Small intestine (tissue), 7 donors: Measurements from ENCODE around the gene OSBPL3. TPM values are rescaled to one million over a fixed set of nuclear protein-coding genes. Genes with fewer than 3 reads are reported as not detected.
"Not testable (repeated sequence)": the region's sequence is repeated elsewhere in the genome, so short reads cannot be mapped to it uniquely, and the experiment has no call there.

Source experiments
- DNase-seq, 2 donors: peaks; one replicate each; pipeline versions ENCODE4 v3.0.0 to v3.0.0-alpha.2; 2013
- FAIRE-seq: peaks from 2 replicates; lab custom pipeline; 2012; peaks lifted over from hg19 to GRCh38; lab: Jason Lieb, UNC
- H3K27ac ChIP-seq, 3 donors: one replicate each; pipeline ENCODE4 v1.5.1; 2013; ENCODE audit warnings: low read length in 2 of 3, mild to moderate bottlenecking in 2 of 3, control low read depth in 1 of 3, inconsistent platforms in 1 of 3, low read depth in 1 of 3, moderate library complexity in 1 of 3
- H3K27me3 ChIP-seq, 3 donors: one replicate each; pipeline ENCODE4 v1.6.1; 2013; ENCODE audit warnings: low read length in 3 of 3, inconsistent platforms in 1 of 3; ENCODE audit not compliant: control insufficient read depth in 3 of 3, insufficient read depth in 3 of 3
- H3K36me3 ChIP-seq, 3 donors: one replicate each; pipeline ENCODE4 v1.6.1; 2013; ENCODE audit warnings: low read length in 3 of 3, inconsistent platforms in 1 of 3, low read depth in 1 of 3, mild to moderate bottlenecking in 1 of 3, moderate library complexity in 1 of 3; ENCODE audit not compliant: control insufficient read depth in 3 of 3, insufficient read depth in 2 of 3
- H3K4me1 ChIP-seq, 3 donors: one replicate each; pipeline ENCODE4 v1.6.1; 2013; ENCODE audit warnings: low read length in 2 of 3, inconsistent platforms in 1 of 3, low read depth in 1 of 3, mild to moderate bottlenecking in 1 of 3, moderate library complexity in 1 of 3; ENCODE audit not compliant: control insufficient read depth in 3 of 3, insufficient read depth in 2 of 3
- H3K4me3 ChIP-seq, 3 donors: one replicate each; pipeline ENCODE4 v1.5.1; 2013; ENCODE audit warnings: low read length in 3 of 3, control low read depth in 1 of 3, inconsistent platforms in 1 of 3, low read depth in 1 of 3, mild to moderate bottlenecking in 1 of 3, moderate library complexity in 1 of 3
- H3K9me3 ChIP-seq, 2 donors: one replicate each; pipeline ENCODE4 v1.6.1; 2013; ENCODE audit warnings: low read depth in 1 of 2, low read length in 1 of 2; ENCODE audit not compliant: control insufficient read depth in 2 of 2, insufficient read depth in 1 of 2
- WGBS, 3 donors: extraction: QIAGEN DNeasy Blood & Tissue Kit; methylation state at CpG; one replicate each; pipeline ENCODE4 v1.1.7; 2013; 5-methylcytosine and 5-hydroxymethylcytosine counted together
- polyA plus RNA-seq, 4 donors: library from polyadenylated mRNA; stranded (reverse) in 3 of 4; unstranded in 1 of 4; fragments of 200-250 nt in 3 of 4; fragments of 120-200 nt in 1 of 4; gene quantifications; one replicate each; pipeline versions ENCODE4 v1.2.1 to v1.2.3, GENCODE V29; 2013
- donor health status: healthy with polysubstance abuse.
- donor health status: control.
- donor health status: control.
- donor health status: Bipolar disorder and iron deficiency.
- donor health status: healthy.

Gene OSBPL3
- polyA plus RNA-seq, 4 donors: 5.0 to 25.3 (median 14.7) TPM

- Histone ChIP-seq H3K4me3 (no peak overlapping the region), H3K4me1 (peaks cover 0 to 4% (median 0%) of the 10 kb centered on the region in 3 donors), H3K27me3 (peaks cover 0 to 1% (median 0%) of the 10 kb centered on the region in 3 donors), H3K36me3 (peaks cover 5 to 19% (median 8%) of the 10 kb centered on the region in 3 donors), H3K27ac (no peak overlapping the region), H3K9me3 (no peaks in the 10 kb centered on the region)
- WGBS, 3 donors: 87 to 97% (median 88%) methylated on average over 9 of the region's 9 CpGs
- no peak for DNase-seq
- FAIRE-seq: no peak
These were observed 179.3 kb downstream of the OSBPL3 start for GRCh38 chr7:24800667-24801066.

GRCh38 chr7:24800073-24800472 is 179.9 kb downstream of the OSBPL3 start:
- peaks cover 0 to under 1% of the 10 kb centered on the region in 2 donors for H3K9me3 ChIP-seq
- DNase-seq (no peak), FAIRE-seq (no peak)
- 87 to 98% (median 94%) methylated on average over 6 of the region's 6 CpGs for WGBS, 3 donors
- peaks cover 0 to 10% (median 0%) of the 10 kb centered on the region in 3 donors for H3K4me1 ChIP-seq
- H3K27ac ChIP-seq: no peak overlapping the region
- H3K36me3 ChIP-seq: peaks cover 5 to 19% (median 8%) of the 10 kb centered on the region in 3 donors
- no peak overlapping the region for H3K4me3 ChIP-seq
- peaks cover 0 to 1% (median 0%) of the 10 kb centered on the region in 3 donors for H3K27me3 ChIP-seq

DNA sequence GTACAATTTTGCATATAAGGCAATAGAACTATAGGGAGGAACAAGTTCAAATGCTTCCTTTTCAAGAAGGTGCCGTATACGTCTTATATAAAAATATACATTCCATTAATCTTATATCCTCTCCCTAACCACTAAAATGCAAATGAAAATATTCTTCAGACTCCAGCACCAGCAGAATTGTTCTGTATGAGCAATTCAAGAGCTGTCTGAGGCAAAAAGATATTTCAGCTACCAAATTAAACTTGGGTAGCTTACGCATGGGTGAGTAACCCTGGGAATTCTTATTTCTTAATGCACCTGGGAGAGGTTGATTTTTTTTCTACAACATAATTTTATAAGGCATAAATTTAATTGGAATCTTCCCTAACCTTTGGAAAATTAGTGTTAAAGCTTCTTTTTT is 180.5 kb downstream of the OSBPL3 start:
- DNase-seq: no peak
- no peak overlapping the region for H3K4me3 ChIP-seq
- H3K27me3 ChIP-seq: peaks cover 0 to 1% (median 0%) of the 10 kb centered on the region in 3 donors
- peaks cover 5 to 19% (median 8%) of the 10 kb centered on the region in 3 donors for H3K36me3 ChIP-seq
- no peak overlapping the region for H3K27ac ChIP-seq
- H3K4me1 ChIP-seq: peaks cover 0 to 12% (median 0%) of the 10 kb centered on the region in 3 donors
- WGBS, 3 donors: 90 to 99% (median 91%) methylated on average over 3 of the region's 3 CpGs
- no peak for FAIRE-seq
- peaks cover 0 to 4% of the 10 kb centered on the region in 2 donors for H3K9me3 ChIP-seq

DNA sequence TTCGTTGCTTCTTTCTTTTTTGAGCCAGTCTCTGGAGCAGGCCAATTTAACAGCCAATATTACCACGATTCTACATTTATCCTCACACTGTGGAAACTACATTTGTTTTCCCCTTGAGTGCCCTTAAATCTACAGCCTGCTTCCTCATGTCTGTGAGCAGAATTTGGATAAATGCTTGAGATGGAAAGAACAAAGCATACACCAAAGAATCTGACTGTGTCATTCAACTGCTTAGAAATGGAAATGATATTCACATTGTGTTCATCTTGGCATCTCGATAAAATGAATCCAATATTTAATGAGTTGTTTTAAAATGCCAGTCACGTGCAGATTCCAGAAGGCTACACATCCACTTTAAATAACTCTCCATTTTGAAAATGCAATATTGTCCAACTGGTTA is 181.7 kb downstream of the OSBPL3 start:
- H3K4me1 ChIP-seq: peaks cover 0 to 15% (median 0%) of the 10 kb centered on the region in 3 donors
- no peak overlapping the region for H3K4me3 ChIP-seq
- H3K36me3 ChIP-seq: peaks cover 0 to 10% (median 0%) of the 10 kb centered on the region in 3 donors
- H3K9me3 ChIP-seq: peaks cover 0 to 4% of the 10 kb centered on the region in 2 donors
- 86 to 94% (median 94%) methylated on average over 4 of the region's 4 CpGs for WGBS, 3 donors
- no peak overlapping the region for H3K27ac ChIP-seq
- DNase-seq: no peak
- no peak for FAIRE-seq
- H3K27me3 ChIP-seq: peaks cover 0 to 1% (median 0%) of the 10 kb centered on the region in 3 donors

GRCh38 chr7:24797270-24797669 is 182.7 kb downstream of the OSBPL3 start:
- FAIRE-seq: no peak
- H3K4me1 ChIP-seq: peaks cover 0 to 17% (median 0%) of the 10 kb centered on the region in 3 donors
- no peak overlapping the region for H3K4me3 ChIP-seq
- peaks cover 0 to 1% (median 0%) of the 10 kb centered on the region in 3 donors for H3K27me3 ChIP-seq
- no peak for DNase-seq
- 93 to 98% (median 96%) methylated on average over 4 of the region's 4 CpGs for WGBS, 3 donors
- peaks cover 0 to 4% of the 10 kb centered on the region in 2 donors for H3K9me3 ChIP-seq
- peaks cover 0 to 8% (median 0%) of the 10 kb centered on the region in 3 donors for H3K36me3 ChIP-seq
- no peak overlapping the region for H3K27ac ChIP-seq

GRCh38 chr7:24795407-24795767 is 184.6 kb downstream of the OSBPL3 start:
- Histone ChIP-seq H3K4me1 (peaks cover 0 to 18% (median 0%) of the 10 kb centered on the region in 3 donors), H3K4me3 (no peak overlapping the region), H3K27me3 (peaks cover 0 to 1% (median 0%) of the 10 kb centered on the region in 3 donors), H3K9me3 (peaks cover 0 to 4% of the 10 kb centered on the region in 2 donors), H3K27ac (peak overlapping the region in 1 of 3 donors; percentile 54), H3K36me3 (peaks cover 0 to 7% (median 0%) of the 10 kb centered on the region in 3 donors)
- FAIRE-seq: no peak
- WGBS, 3 donors: 92 to 94% (median 94%) methylated on average over 9 of the region's 9 CpGs
- DNase-seq: peak in 1 of 2 donors; percentile 28

DNA sequence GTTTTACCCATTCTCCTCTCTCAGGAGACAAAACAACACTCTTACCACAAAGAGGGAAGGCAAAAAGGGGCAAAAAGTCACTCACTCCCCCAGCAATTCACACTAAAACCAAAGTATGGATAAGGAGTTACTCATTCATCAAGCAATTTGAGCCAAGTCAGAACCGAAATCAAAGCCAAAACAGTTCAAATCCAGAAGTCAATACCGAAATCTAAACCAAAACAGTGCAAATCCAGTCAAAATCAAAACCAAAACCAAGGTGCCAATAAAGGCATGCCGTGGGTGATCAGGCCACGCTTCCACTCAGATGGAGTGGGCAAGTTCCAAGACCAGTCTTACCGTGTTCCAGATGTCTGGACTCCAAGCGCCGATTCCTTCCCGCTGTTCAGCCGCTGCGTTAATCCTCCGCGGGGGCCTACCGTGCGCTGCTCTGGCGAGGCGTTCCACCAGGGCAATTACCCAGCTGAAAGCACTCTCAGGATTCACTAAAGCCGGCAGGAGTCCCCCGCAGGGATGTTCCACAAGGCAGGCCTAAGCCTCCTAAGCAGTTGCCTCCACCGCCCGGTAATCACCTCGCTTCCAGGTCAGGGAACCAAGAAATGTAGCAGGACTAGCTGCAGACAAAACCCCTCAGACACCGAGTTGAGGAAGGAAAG is 185.1 kb downstream of the OSBPL3 start:
- H3K4me3 ChIP-seq, H3K27me3 ChIP-seq, H3K9me3 ChIP-seq, FAIRE-seq, H3K36me3 ChIP-seq, DNase-seq: not testable (repeated sequence)
- peak overlapping the region in 1 of 3 donors; percentile 54 for H3K27ac ChIP-seq
- WGBS, 3 donors: 91 to 97% (median 94%) methylated on average over 22 of the region's 22 CpGs
- H3K4me1 ChIP-seq: peaks cover 0 to 18% (median 0%) of the 10 kb centered on the region in 3 donors

DNA sequence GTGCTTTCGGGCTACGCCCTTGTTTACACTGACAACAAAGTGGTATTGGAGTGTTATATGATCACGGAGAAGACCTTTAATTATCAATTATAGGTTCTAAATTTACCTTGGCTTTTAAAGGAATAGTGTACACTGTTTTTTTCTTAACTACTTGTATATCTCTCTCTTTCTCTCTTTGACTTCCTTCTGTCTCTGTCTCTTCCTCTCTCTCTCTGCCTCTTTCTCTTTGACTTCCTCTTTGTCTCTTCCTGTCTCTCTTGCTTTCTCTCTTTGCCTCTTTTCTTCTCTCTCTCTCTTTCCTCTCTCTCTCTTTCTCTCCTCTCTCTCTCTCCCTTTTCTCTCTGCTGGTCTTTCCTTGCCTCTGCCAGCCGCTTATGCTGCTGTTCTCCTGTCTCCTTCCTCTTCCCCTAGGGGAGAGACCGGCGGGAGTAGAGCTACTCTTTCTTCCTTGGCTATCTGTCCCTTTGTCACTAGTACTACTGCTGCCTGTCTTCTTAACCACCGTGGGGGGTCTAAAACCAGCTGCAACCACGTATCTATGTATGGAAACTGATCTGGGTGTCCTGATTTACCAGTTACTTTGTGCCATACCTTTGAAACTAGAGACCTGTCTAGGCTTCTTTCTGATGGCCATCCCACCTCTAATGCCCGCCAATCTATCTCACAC is 185.9 kb downstream of the OSBPL3 start:
- peak overlapping the region in 1 of 3 donors; percentile 13 for H3K4me3 ChIP-seq
- FAIRE-seq: no peak
- H3K36me3 ChIP-seq: peaks cover 0 to 7% (median 0%) of the 10 kb centered on the region in 3 donors
- H3K27me3 ChIP-seq: peaks cover 0 to 1% (median 0%) of the 10 kb centered on the region in 3 donors
- H3K27ac ChIP-seq: peak overlapping the region in 1 of 3 donors; percentile 54
- DNase-seq: no peak
- 78 to 82% (median 79%) methylated on average over 9 of the region's 9 CpGs for WGBS, 3 donors
- peaks cover 0 to 8% of the 10 kb centered on the region in 2 donors for H3K9me3 ChIP-seq
- peaks cover 0 to 18% (median 0%) of the 10 kb centered on the region in 3 donors for H3K4me1 ChIP-seq
